Keratinocyte (primary cell): ENCODE results near the gene LRP10.

Source experiments
- EZH2 ChIP-seq: IDR thresholded peaks from one replicate; pipeline ENCODE4 v1.6.1; 2012; ENCODE audit warnings: inconsistent platforms, mild to moderate bottlenecking, low read length, moderate library complexity
- TF ChIP-seq, protein P1 (sequence below), 3 experiments: IDR thresholded peaks in 1 of 3; conservative IDR thresholded peaks in 1 of 3; optimal IDR thresholded peaks in 1 of 3; 2 replicates in 2 of 3; 3 replicates in 1 of 3; pipeline versions ENCODE3 to v1.5.1; 2011; ENCODE audit warnings: low read length in 3 of 3, mild to moderate bottlenecking in 3 of 3, moderate library complexity in 2 of 3, control low read depth in 1 of 3, inconsistent platforms in 1 of 3; ENCODE audit not compliant: insufficient read depth in 2 of 3; ENCODE audit errors: extremely low read depth in 1 of 3

DNA sequence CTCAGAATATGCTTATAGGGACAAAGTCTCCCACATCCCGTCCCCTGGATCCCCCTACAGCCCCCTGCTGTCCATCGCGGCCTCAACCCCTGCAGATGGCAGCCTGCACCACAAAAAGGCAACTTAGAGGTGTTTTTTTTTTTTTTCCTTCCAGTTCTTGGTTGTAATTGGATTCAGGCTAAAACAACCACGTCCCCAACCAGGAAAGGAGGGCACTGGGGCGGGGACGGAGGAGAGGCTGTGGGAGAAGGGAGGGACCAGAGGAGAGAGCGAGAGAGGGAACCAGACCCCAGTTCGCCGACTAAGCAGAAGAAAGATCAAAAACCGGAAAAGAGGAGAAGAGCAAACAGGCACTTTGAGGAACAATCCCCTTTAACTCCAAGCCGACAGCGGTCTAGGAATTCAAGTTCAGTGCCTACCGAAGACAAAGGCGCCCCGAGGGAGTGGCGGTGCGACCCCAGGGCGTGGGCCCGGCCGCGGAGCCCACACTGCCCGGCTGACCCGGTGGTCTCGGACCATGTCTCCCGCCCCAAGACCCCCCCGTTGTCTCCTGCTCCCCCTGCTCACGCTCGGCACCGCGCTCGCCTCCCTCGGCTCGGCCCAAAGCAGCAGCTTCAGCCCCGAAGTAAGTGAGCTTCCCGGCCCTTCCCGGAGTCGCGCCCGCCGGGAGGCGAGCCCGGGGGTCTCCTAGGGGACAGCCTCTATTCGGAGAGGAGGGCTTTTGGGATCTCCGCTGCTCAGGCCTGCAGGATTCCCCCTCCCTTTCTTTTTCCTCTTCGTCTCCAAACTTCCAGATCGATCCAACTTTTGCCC, 35.0 kb upstream of the LRP10 start, which contains the start of gene MMP14:
- TF ChIP-seq, protein P1, sequence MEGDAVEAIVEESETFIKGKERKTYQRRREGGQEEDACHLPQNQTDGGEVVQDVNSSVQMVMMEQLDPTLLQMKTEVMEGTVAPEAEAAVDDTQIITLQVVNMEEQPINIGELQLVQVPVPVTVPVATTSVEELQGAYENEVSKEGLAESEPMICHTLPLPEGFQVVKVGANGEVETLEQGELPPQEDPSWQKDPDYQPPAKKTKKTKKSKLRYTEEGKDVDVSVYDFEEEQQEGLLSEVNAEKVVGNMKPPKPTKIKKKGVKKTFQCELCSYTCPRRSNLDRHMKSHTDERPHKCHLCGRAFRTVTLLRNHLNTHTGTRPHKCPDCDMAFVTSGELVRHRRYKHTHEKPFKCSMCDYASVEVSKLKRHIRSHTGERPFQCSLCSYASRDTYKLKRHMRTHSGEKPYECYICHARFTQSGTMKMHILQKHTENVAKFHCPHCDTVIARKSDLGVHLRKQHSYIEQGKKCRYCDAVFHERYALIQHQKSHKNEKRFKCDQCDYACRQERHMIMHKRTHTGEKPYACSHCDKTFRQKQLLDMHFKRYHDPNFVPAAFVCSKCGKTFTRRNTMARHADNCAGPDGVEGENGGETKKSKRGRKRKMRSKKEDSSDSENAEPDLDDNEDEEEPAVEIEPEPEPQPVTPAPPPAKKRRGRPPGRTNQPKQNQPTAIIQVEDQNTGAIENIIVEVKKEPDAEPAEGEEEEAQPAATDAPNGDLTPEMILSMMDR (optimal IDR thresholded peaks at IDR 0.05 in 1 of 3, IDR thresholded peaks at IDR 0.05 in 1 of 3, conservative IDR thresholded peaks at IDR 0.05 in 1 of 3; ENCODE audit: extremely low read depth in 1 of 3, insufficient read depth in 2 of 3, low read length in 3 of 3), result peak in 1 of 3 experiments; percentile 27
- TF ChIP-seq EZH2, result no peak
